GM12878 (cell line): Measurements from ENCODE around the gene CETP. TPM values are rescaled to one million over a fixed set of nuclear protein-coding genes. Genes with fewer than 3 reads are reported as not detected.

Experiments
- BCLAF1 ChIP-seq: fragments of 450-650 bp; IDR thresholded peaks from 2 replicates; pipeline ENCODE4 v1.6.1; 2017; ENCODE audit warnings: antibody characterized with exemption, mild to moderate bottlenecking, moderate library complexity
- BMI1 ChIP-seq: fragments of 450-650 bp; IDR thresholded peaks from 2 replicates; pipeline ENCODE4 v1.6.1; 2016; ENCODE audit warnings: mild to moderate bottlenecking, moderate library complexity, borderline replicate concordance
- BRCA1 ChIP-seq: IDR thresholded peaks from 2 replicates; pipeline ENCODE4 v1.6.1; 2011; ENCODE audit warnings: low read depth, low read length, improper control_type of control experiment
- CEBPZ ChIP-seq: fragments of 150-350 bp; IDR thresholded peaks from 2 replicates; pipeline ENCODE4 v1.6.1; 2016; ENCODE audit warnings: low read depth, low read length
- FOXM1 ChIP-seq: IDR thresholded peaks from 2 replicates; pipeline ENCODE4 v1.6.1; 2012; ENCODE audit warnings: low read depth, mild to moderate bottlenecking, inconsistent platforms, low read length, moderate library complexity
- GABPA ChIP-seq: IDR thresholded peaks from 2 replicates; pipeline ENCODE4 v1.6.1; 2014; ENCODE audit warnings: antibody characterized with exemption, low read depth, mild to moderate bottlenecking, inconsistent platforms
- MAX ChIP-seq: IDR thresholded peaks from 2 replicates; pipeline ENCODE4 v1.6.1; 2012; ENCODE audit warnings: low read depth, low read length, improper control_type of control experiment
- MLLT1 ChIP-seq: fragments of 450-650 bp; IDR thresholded peaks from 2 replicates; pipeline ENCODE4 v1.6.1; 2016; ENCODE audit warnings: mild to moderate bottlenecking
- MTA2 ChIP-seq: fragments of 450-650 bp; IDR thresholded peaks from 2 replicates; pipeline ENCODE4 v1.6.1; 2016; ENCODE audit warnings: low read depth, mild to moderate bottlenecking, moderate library complexity
- NFIC ChIP-seq: IDR thresholded peaks from 2 replicates; pipeline ENCODE4 v1.6.1; 2012; ENCODE audit warnings: low read depth, mild to moderate bottlenecking, inconsistent platforms, low read length, moderate library complexity
- NFXL1 ChIP-seq: fragments of 450-650 bp; IDR thresholded peaks from 2 replicates; pipeline ENCODE4 v1.6.1; 2017; ENCODE audit warnings: antibody characterized with exemption, mild to moderate bottlenecking, borderline replicate concordance
- NFYA ChIP-seq: IDR thresholded peaks from 2 replicates; pipeline ENCODE4 v1.6.1; 2011; ENCODE audit warnings: low read depth, mild to moderate bottlenecking, low read length, improper control_type of control experiment, borderline replicate concordance
- NFYB ChIP-seq: IDR thresholded peaks from 2 replicates; pipeline ENCODE4 v1.6.1; 2011; ENCODE audit warnings: low read depth, mild to moderate bottlenecking, low read length, improper control_type of control experiment, moderate library complexity; ENCODE audit not compliant: insufficient read depth
- PBX3 ChIP-seq: IDR thresholded peaks from 2 replicates; pipeline ENCODE4 v1.6.1; 2011; ENCODE audit warnings: mild to moderate bottlenecking, low read depth, low read length, moderate library complexity; ENCODE audit not compliant: insufficient replicate concordance
- SMAD5 ChIP-seq: IDR thresholded peaks from 2 replicates; pipeline ENCODE4 v1.6.1; 2016; ENCODE audit warnings: antibody characterized with exemption, low read depth
- STAT3 ChIP-seq: IDR thresholded peaks from 2 replicates; pipeline ENCODE4 v1.6.1; 2011; ENCODE audit warnings: low read depth, low read length, improper control_type of control experiment
- TAF1 ChIP-seq: IDR thresholded peaks from 2 replicates; pipeline ENCODE4 v1.6.1; 2011; ENCODE audit warnings: mild to moderate bottlenecking, low read depth, low read length, borderline replicate concordance
- TCF12 ChIP-seq: IDR thresholded peaks from 2 replicates; pipeline ENCODE4 v1.6.1; 2011; ENCODE audit warnings: low read depth, mild to moderate bottlenecking, low read length
- polyA plus RNA-seq, 11 experiments: library from polyadenylated mRNA; depleted of rRNA in 4 of 11; unstranded in 6 of 11; stranded (reverse) in 5 of 11; fragments of >200 nt; fragmentation: Nextera tagmentation in 4 of 11; fragmentation: Illumina TruSeq in 1 of 11; extraction: Ambion mirVana in 4 of 11; extraction: Trizol in 1 of 11; gene quantifications; 1 replicate in 1 of 11; 2 replicates in 10 of 11; pipeline versions ENCODE4 v1.2.1 to v1.2.3, GENCODE V29; 2011 to 2016; ENCODE audit warnings: inconsistent platforms in 2 of 11, missing spikeins in 2 of 11, low read depth in 1 of 11
- total RNA-seq, 4 experiments: library from RNA; depleted of rRNA in 3 of 4; stranded (reverse); fragments of >200 nt in 3 of 4; fragmentation: Illumina TruSeq in 1 of 4; extraction: Trizol in 1 of 4; gene quantifications; 2 replicates each; pipeline versions ENCODE4 v1.2.1 to v1.2.3, GENCODE V29; 2013 to 2021

Gene CETP
- total and polyA plus RNA-seq, 10 of the 15 experiments (the other 5 are each of a cell fraction or from before 2014, with no cell fraction given), result 1.2 to 6.4 (median 2.1) TPM

GRCh38 chr16:56938664-56939513, 22.9 kb upstream of the CETP start (continued):
- TF ChIP-seq BCLAF1 (0 out of 2 replicates have a peak, but pooled peaks have one; percentile 13), MLLT1 (peak; percentile 75), FOXM1 (no peak), STAT3 (no peak), SMAD5 (0 out of 2 replicates have a peak, but pooled peaks have one; percentile 21), NFIC (no peak), BMI1 (peak; percentile 63), TAF1 (no peak), NFXL1 (no peak), PBX3 (no peak), CEBPZ (no peak), NFYA (no peak), TCF12 (peak; percentile 66; the same call in 1 of the 2 replicates), BRCA1 (no peak), GABPA (no peak), MTA2 (peak; percentile 42; the same call in 1 of the 2 replicates), MAX (no peak), NFYB (no peak)
